C4-2B (cell line): ENCODE results near the gene LILRB4.

Experiments used
- CTCF ChIP-seq: fragments of 450-650 bp; conservative IDR thresholded peaks from 2 replicates; pipeline ENCODE4 v1.5.1; 2017; ENCODE audit warnings: mild to moderate bottlenecking
- ZFX ChIP-seq: fragments of 450-650 bp; IDR thresholded peaks from 2 replicates; pipeline ENCODE4 v1.6.1; 2017

- TF ChIP-seq CTCF = no peak
- no peak for TF ChIP-seq ZFX
These were observed 48.1 kb upstream of the LILRB4 start for GRCh38 chr19:54614726-54615125.
